Measurements from ENCODE around the gene DYNLL2.
A peak's percentile ranks its signal among the peaks of the same experiment; 100 is the strongest.
"Not testable (repeated sequence)": the region's sequence is repeated elsewhere in the genome, so short reads cannot be mapped to it uniquely, and the experiment has no call there.

The DYNLL2 gene
- total RNA-seq, result 4.6 to 69.9 (median 40.3) reads per million in 17 experiments

GRCh38 chr17:58082870-58083490 is at the start of gene DYNLL2:
DYNLL2 (plus strand) TSS chr17:58083419; CDS start chr17:58087091, 3,672 bp downstream.
- DNase-seq, result peak; percentile 87 to 97 (median 92)

- no peak for DNase-seq
These were observed 43.2 kb upstream of the DYNLL2 start for GRCh38 chr17:58039975-58040374.

- no peak for DNase-seq
These were observed 42.8 kb upstream of the DYNLL2 start for GRCh38 chr17:58040386-58040785.

GRCh38 chr17:58041161-58041560 is 42.1 kb upstream of the DYNLL2 start:
- DNase-seq, result no peak

- DNase-seq, result no peak
These were observed 39.7 kb upstream of the DYNLL2 start for GRCh38 chr17:58043221-58044181.

- not testable (repeated sequence) for DNase-seq
These were observed 39.0 kb upstream of the DYNLL2 start for GRCh38 chr17:58044256-58044655.

- DNase-seq, result no peak
These were observed 36.8 kb upstream of the DYNLL2 start for GRCh38 chr17:58046239-58047094.

GRCh38 chr17:58047376-58048150 is 35.7 kb upstream of the DYNLL2 start:
- no peak for DNase-seq

GRCh38 chr17:58049533-58049932 is 33.7 kb upstream of the DYNLL2 start:
- DNase-seq, result no peak

- no peak for DNase-seq
These were observed 32.3 kb upstream of the DYNLL2 start for GRCh38 chr17:58050966-58051365.

- peak; percentile 11 to 61 (median 51) for DNase-seq
These were observed 31.8 kb upstream of the DYNLL2 start for GRCh38 chr17:58051468-58051867.

GRCh38 chr17:58052407-58052806 is 30.8 kb upstream of the DYNLL2 start:
- DNase-seq, result peak in 2 of 4 experiments; percentile 4 to 10

- peak; percentile 27 to 58 (median 48) for DNase-seq
These were observed 30.1 kb upstream of the DYNLL2 start for GRCh38 chr17:58052945-58053715.

GRCh38 chr17:58054641-58055040 is 28.6 kb upstream of the DYNLL2 start:
- no peak for DNase-seq

- no peak for DNase-seq
These were observed 26.7 kb upstream of the DYNLL2 start for GRCh38 chr17:58056476-58056875.

GRCh38 chr17:58059141-58059540 is 24.1 kb upstream of the DYNLL2 start:
- DNase-seq, result no peak

GRCh38 chr17:58060596-58061191 is 22.5 kb upstream of the DYNLL2 start:
- DNase-seq, result no peak

GRCh38 chr17:58061672-58062071 is 21.5 kb upstream of the DYNLL2 start:
- no peak for DNase-seq

GRCh38 chr17:58065238-58065637 is 18.0 kb upstream of the DYNLL2 start:
- no peak for DNase-seq

GRCh38 chr17:58066401-58066800 is 16.8 kb upstream of the DYNLL2 start:
- DNase-seq, result no peak

- no peak for DNase-seq
These were observed 10.4 kb upstream of the DYNLL2 start for GRCh38 chr17:58072862-58073261.
